ENCODE measurements around the gene DPH6. TPM values are rescaled to one million over a fixed set of nuclear protein-coding genes. Genes with fewer than 3 reads are reported as not detected.
"Not testable (repeated sequence)": the region's sequence is repeated elsewhere in the genome, so short reads cannot be mapped to it uniquely, and the experiment has no call there.

The DPH6 gene
- total RNA-seq, 1 donor from 2014 or later, result 10.9 TPM

DNA sequence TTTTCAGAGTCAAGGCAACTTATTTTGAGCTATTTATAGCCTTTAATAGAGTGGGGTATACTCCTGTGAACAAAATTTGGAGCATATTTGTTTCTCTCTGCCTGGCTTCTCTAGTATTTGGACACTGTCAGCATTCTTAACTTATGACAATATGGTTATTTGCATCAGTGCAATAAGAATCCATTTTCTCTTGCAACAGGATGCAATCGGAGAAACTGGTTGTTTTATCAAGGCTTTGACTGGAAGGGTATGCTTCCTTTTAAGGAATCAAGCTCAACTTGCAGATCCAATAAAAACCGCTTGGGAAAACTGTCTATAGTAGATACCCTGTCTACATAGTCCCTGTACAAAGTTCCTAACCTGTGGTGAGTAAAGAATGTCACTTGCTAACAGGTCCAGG, 106.7 kb downstream of the DPH6 start:
- peak; percentile 50 for DNase-seq (ENCODE audit: low read depth)

DNA sequence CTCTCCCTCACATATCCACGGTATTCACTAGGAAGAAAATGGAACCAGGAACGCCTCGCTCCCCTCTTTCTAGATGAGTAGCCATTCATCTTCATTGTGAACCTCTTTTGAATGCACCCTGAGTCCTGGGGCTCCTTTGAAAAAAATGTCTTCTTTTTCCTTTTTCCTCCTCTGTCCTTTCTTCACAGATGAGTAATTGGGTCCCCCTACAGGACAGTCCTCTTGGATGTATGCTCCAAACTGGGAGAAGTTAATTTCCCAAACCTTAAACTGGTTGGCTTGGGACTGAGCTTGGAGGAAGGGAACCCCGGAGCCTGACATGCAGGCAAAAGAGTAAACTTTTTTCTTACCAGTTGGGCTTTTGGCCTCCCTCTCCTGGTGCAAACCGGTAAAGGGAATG, 108.8 kb downstream of the DPH6 start:
- DNase-seq (ENCODE audit: low read depth), result no peak

DNA sequence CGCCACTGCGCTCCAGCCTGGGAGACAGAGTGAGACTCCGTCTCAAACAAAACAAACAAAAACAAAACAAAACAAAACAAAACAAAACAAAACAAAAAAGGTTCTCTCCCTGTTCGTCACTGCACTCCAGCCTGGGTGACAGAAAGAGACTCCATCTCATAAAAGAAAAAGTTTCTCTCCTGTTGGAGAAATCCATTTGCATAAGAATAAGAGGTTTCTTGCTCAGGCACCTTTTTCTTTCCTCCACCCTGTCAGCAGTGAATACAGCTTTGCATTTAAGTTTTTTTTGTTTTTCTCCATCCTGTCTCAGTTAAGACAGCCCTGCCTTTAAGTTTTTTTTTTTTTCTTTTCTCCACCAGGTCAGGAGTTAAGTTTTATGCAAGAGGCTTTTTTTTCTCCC, 109.5 kb downstream of the DPH6 start:
- DNase-seq (ENCODE audit: low read depth), result no peak

DNA sequence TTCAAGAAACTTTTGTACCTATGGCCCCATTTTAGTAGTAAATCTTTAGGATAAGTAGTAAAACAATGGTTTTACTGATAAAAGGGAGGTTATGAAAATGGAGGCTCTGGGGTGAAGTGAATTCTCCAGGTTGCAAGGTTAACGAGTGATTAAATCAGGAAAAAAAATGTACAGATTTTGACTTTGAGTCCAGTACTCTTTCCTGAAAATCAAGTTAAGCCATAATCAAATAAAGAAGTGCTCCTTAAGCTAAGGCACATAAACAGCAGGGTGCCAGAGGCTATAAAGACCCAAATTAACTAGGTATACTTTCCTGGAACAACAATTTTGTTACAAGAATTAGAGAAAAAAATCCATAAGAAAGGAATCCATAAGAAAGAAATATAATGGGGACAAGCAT, 114.7 kb downstream of the DPH6 start:
- no peak for DNase-seq (ENCODE audit: low read depth)

DNA sequence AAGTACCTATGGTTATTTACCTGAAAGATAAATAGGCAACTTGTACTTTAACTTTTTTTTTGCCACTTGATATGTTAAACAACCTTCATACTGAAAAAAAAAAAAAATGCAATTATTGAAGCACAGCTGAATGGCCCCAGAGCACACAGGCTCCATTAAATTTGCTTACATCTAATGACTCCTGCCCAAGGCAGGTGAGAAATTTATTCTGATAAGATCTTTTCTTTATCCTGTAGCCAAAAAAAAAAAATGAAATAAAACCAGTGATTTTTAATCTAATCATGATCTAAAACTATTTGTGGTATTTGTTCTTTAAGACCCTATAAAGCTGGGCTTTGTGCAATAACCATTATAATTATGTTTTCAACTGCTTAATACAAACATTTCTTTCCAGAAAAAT, 115.7 kb downstream of the DPH6 start:
- DNase-seq (ENCODE audit: low read depth), result no peak

DNA sequence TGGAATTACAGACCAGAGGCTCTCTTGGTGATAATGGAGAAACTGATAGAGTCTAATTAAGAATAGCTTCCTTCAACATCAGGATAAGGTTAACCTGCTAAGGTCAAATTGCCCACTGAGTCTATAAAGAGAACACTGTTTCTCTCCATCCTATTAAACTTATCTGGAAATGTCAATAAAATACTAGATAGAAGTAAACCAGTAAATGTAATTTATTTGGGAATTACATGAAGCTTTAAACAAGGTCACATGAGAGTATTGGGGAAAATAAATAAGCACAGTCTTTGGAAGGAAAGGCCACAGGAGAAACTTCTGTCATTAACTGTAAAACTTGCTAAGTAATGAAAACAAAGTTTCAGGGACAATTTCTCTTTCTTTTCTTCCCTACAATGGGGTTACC, 118.5 kb downstream of the DPH6 start:
- no peak for DNase-seq (ENCODE audit: low read depth)

DNA sequence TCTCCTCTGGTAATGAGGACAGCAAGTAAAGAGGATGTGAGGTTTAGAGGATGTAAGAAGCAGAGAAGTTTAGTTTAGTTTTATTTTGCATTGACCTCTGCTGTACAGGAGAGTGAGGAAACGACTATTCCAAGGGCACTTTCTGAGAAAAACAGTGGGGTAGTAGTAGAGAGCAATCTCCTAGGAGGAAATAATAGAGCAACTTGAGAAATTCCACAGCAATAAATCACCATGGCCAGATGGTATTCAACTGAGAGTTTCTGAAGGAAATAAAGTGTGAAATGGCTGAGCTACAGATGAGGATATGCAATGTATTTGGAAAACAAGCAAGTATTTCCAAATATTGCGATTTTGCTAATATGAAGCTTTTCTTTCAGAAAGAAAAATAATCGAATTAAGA, 118.9 kb downstream of the DPH6 start:
- DNase-seq (ENCODE audit: low read depth), result peak; percentile 46

DNA sequence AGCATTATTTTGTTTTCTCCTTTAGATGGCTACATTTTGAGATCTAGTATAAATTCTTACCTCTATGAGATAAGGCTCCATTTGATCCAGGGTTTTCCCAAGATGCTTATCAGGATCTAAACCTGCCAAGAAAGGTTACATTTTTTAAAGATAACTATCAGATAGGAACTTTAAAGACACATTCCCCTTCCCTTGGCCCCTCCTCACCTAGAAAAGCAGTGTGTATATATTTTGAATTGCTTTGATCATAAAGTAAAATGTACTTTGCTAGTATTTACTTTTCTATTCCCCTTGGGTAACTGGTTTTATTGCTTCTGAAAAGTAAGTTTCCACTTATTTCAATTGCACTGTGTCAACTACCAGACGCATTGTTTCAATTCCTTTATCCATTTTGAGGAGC, 135.2 kb downstream of the DPH6 start:
- DNase-seq (ENCODE audit: low read depth), result no peak

DNA sequence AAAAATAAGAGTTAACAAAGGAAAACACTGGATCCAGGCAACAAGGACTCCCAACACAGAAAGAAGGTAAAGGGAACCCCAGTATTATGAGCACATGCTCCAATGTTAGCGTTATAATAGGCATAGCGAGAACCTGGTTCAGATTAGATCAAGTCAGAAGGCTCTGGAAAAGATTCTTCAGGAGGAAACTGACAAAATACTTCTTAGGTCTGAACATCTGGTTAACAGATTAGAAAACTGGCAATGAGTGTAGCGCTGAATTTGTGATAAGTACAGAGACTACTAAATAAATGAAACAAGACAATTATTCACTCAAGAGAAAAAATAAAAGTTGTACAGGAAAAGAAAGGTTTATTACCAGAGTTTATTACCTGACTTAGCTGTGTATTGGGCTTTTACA, 146.1 kb downstream of the DPH6 start:
- DNase-seq (ENCODE audit: low read depth), result no peak

DNA sequence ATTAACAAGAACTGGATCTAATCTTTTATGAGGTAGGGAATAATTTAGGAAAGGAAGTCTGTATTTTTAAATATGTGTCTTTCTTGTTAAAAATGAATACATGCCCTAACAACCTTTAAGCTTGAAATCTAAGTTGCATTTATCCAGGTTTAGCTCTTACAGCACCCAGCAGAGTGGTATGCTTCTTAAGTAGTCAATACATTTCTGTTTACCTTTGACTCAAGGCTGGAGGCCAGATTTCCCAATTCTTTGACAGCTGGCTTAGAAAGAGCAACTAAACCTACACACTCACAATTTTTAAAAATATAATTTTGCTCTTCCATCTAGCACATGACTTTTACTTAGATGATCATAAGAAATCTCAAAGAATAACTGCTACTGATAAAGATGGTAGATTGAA, 148.9 kb downstream of the DPH6 start:
- no peak for DNase-seq (ENCODE audit: low read depth)

DNA sequence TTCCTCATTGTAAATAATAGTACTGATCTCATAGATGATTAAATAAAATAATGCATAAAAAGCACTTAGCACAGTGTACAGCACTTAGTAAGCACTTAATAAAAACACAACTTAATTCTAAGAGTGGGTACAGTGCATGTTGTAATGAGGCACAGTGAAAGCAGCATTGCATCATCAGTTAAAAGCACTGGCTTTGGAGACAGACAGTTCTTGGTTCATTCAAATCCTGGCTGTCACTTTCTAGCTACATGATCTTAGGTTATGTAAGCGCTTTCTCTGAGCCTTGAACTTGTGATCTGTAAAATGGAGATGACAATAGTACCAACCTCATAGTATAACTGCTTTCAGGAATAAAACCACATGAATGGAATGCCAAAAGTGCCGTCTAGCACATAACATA, 151.5 kb downstream of the DPH6 start:
- DNase-seq (ENCODE audit: low read depth), result no peak

DNA sequence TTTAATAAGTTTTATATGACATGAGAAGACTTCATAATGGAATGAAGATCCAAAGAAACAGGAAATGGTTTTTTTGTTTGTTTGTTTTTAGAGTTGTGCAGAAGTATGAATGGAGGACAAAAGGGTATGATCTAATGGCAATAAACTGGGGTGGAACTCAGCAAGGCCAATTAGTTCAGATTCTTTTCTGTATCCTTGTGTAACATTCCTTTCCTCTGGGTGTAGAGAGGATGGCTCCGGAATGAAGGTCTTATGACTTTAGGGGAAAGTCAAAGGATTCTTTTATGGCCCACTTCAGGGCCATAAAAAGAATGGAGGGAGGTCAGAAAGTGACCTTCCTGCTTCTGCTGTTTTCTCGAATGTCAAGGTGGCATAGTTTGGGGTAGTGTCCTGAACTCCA, 152.6 kb downstream of the DPH6 start:
- no peak for DNase-seq (ENCODE audit: low read depth)

DNA sequence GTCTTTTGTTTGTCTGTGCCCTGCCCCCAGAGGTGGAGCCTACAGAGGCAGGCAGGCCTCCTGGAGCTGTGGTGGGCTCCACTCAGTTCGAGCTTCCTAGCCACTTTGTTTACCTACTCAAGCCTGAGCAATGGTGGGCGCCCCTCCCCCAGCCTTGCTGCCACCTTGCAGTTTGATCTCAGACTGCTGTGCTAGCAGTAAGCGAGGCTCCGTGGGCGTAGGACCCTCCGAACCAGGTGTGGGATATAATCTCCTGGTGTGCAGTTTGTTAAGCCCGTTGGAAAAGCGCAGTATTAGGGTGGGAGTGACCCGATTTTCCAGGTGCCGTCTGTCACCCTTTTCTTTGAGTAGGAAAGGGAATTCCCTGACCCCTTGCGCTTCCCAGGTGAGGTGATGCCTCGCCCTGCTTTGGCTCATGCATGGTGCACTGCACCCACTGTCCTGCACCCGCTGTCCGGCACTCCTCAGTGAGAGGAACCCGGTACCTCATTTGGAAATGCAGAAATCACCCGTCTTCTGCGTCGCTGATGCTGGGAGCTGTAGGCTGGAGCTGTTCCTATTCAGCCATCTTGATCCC, 154.5 kb downstream of the DPH6 start:
- not testable (repeated sequence) for DNase-seq (ENCODE audit: low read depth)

DNA sequence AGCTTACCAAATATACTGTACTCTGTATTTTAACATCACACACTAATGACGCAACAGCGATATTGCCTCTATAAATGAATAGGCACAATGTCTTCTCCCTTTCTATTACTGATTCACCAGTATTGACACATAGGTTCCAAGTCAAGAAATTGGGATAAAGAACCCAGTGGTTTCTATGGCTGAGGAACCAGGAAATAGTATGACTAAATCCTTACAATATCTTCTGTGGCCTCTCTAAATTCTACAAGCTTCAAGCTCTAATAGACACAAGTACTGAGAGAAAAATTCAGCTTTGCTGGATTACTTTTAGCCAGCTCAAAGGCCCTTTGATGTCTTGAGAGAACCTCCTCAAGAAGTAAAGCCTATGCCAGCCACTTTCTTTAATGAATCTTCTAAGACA, 162.5 kb downstream of the DPH6 start:
- no peak for DNase-seq (ENCODE audit: low read depth)

DNA sequence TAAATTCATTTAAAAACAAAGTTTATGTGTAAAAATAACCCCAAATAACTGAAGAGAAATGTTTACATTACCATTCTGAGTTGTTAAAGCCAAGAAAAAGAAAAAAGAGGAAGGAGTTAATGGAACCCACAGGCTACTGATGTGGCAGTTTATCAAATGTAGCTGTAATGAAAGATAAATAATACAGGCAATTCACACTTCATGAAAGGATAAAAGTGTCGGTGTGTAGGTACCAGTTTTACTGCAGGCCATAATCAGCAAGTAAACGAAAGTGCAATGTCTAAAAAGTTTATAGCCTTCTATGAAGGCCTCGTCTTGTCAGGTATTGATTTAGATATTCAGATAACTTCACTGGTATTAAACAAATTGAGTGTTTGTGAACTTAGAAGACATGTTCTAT, 164.6 kb downstream of the DPH6 start:
- no peak for DNase-seq (ENCODE audit: low read depth)

DNA sequence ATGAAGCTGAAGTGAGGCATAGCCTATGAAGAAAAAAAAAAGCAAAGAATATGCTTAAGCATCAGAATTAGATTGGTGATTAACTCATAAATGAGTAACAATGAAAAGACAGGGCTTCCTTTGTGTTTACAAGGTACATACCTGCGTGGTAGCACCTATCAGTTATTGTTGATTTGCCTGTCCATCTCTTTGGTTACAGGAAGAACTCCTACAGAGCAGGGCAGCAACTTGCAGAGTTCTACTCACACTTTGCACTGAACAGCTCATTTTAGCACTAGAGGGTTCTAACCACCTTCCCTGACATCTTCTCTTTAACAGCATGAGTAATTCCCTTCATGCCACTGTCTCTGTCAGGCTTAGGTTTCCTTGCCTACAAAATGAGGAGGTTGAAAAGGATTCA, 166.0 kb downstream of the DPH6 start:
- DNase-seq (ENCODE audit: low read depth), result no peak

DNA sequence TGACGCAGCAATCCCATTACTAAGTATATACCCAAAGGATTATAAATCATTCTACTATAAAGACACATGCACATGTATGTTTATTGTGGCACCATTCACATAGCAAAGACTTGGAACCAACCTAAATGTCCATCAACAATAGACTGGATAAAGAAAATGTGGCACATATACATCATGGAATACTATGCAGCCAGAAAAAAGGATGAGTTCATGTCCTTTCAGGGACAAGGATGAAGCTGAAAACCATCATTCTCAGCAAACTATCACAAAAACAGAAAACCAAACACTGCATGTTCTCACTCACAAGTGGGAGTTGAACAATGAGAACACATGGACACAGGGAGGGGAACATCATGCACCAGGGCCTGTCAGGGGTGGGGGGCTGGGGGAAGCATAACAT, 167.5 kb downstream of the DPH6 start:
- DNase-seq (ENCODE audit: low read depth), result not testable (repeated sequence)

DNA sequence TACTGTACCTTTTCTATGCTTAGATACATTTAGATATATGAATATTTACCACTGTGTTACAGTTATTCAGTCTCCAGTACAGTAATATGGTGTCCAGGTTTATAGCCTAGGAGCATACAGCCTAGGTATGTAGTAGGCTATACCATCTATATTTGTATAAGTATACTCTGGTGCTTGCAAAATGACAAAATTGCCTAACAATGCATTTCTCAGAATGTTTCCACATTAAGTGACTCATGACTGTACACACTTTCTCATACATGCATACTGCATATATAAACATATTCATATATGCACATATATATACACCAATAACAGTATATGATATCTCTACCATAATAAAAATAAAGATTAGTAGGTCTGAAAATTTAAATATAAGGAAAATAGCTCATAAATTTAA, 169.3 kb downstream of the DPH6 start:
- no peak for DNase-seq (ENCODE audit: low read depth)

DNA sequence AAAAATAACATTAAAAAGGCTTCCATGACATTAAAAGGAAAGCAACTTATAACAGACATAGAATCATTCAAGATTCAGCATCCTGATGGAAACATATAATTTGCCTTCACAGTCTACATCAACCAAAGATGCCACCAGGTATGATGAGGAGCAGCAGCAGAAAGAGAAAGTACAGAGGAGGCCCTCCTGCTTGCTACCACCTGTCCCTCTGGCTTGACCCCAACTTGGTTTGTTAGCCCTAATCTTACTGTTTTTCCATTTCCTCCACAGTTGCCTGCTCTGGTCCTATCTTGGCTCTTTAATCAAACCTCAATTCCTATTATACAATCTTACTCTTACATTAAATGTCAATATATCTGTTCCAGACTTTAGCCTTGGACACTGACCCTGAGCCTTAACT, 171.3 kb downstream of the DPH6 start:
- no peak for DNase-seq (ENCODE audit: low read depth)

DNA sequence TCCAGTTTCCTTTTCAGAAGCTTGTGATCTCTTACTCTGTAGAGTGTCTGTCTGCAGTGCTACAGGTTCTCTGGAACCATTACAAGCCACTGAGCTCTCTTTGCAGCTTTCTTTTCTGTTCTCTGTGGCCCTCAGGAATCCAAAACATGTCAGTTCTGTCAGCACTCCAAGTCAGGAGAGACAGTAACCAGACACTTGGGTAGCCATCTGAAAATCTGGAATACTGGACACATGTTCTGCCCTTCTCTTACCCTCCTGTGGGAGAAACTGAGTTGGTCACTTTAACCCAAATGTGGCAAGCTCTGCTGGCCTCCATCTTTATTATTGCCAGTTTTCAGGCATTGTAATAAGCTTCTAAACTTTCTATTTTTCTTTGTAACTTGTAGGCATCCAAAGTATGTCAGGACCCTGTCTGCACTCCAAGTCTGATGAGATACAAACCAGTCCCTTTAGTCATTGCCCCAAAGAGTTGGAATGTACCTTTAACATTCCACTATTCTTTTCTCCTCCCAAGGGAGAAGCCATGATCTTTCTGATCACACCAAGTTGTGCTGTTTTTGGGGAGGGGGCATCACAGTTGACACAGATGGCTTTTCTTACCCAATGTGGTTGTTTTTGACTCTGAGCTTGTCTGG, 183.7 kb downstream of the DPH6 start:
- peak; percentile 91 for DNase-seq (ENCODE audit: low read depth)

DNA sequence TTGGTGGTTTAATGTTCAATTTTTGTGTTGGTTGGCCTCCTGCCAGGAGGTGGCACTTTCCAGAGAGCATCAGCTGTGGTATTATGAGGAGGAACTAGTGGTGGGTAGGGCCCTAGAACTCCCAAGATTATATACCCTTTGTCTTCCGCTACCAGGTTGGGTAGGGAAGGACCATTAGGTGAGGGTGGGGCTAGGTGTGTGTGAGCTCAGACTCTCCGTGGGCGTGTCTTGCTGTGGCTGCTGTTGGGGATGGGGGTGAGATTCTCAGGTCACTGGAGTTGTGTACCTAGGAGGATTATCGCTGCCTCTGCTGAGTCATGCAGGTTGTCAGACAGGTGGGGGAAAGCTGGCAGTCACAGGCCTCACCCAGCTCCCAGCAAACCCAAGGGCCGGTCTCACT, 187.1 kb downstream of the DPH6 start:
- no peak for DNase-seq (ENCODE audit: low read depth)

DNA sequence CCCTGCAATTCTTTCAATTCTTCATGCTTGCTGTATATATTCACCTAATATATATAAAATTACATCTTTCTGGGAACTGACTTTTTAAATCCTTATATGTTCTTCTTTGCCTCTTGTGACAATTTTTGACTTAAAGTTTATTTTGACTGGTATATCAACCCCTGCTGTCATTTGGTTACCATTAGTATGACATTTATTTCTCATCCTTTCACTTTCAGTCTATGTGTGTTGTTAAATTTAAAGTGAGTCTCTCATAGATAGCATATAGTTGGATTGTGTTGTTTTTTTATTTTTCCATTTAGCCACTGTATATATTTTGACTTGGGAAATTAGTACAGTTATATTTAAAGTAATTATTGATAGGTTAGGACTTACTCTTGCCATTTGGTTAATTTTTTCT, 194.9 kb downstream of the DPH6 start:
- no peak for DNase-seq (ENCODE audit: low read depth)

DNA sequence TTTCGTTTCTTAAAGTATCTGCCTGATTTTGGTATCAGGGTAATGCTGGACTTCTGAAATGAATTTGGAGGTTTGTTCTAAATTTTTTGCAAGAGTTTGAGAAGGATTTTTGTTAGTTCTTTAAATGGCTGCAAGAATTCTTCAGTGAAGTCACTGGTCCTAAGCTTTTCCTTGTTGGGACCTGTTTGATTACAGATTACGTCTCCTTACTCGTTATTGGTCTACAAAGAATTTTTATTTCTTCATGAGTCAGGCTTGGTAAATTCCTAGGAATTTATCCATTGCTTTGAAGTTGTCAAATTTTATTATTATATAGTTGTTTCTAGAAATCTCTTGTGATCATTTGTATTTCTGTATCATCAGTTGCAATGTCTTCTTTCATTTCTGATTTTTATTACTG, 196.0 kb downstream of the DPH6 start:
- DNase-seq (ENCODE audit: low read depth), result no peak

DNA sequence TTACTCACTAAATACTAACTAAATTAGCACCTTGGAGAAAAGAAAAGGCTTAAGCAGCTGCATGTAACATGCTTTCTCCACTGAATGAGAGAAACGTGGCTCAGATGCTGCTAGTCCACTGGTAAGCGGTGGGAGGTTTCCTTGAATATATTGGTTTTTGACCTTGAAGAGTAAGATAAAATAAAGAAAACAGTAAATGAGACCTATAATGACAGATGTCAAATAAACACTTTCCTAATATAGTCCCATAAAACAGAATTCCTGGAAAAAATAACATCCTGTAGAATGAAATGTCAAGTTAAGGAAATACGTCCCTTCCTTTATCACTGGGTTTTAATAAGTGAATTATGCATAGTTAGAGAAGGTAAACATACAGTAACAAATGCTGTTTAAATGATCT, 215.0 kb downstream of the DPH6 start:
- DNase-seq (ENCODE audit: low read depth), result no peak

All from myocyte (in vitro differentiated cells).